KMS-11 (cell line): ENCODE results near the gene EPHA3.
A peak's percentile ranks its signal among the peaks of the same experiment; 100 is the strongest.

Experiments used
- H2AFZ ChIP-seq: fragments of 200-600 bp; sonication (generic); 2 replicates; pipeline ENCODE4 v1.6.1; 2016; ENCODE audit warnings: antibody characterized with exemption, mixed run types, low read depth
- H3K27ac ChIP-seq: fragments of 200-600 bp; sonication (generic); 2 replicates; pipeline ENCODE4 v1.6.1; 2016; ENCODE audit warnings: mild to moderate bottlenecking, mixed run types
- H3K27me3 ChIP-seq: fragments of 200-600 bp; sonication (generic); 2 replicates; pipeline ENCODE4 v1.6.1; 2017; ENCODE audit warnings: mild to moderate bottlenecking, low read depth, mixed run types, moderate library complexity; ENCODE audit not compliant: insufficient read depth
- H3K36me3 ChIP-seq: fragments of 200-600 bp; sonication (generic); 2 replicates; pipeline ENCODE4 v1.6.1; 2017; ENCODE audit warnings: mild to moderate bottlenecking, mixed run types; ENCODE audit not compliant: insufficient read depth
- H3K4me1 ChIP-seq: fragments of 200-600 bp; sonication (generic); 2 replicates; pipeline ENCODE4 v1.6.1; 2016; ENCODE audit warnings: mild to moderate bottlenecking, low read depth, mixed run types; ENCODE audit not compliant: poor library complexity, severe bottlenecking
- H3K4me2 ChIP-seq: fragments of 200-600 bp; sonication (generic); 2 replicates; pipeline ENCODE4 v1.7.0; 2016; ENCODE audit warnings: mild to moderate bottlenecking, mixed run types
- H3K4me3 ChIP-seq: fragments of 200-600 bp; sonication (generic); IDR thresholded peaks from 2 replicates; pipeline ENCODE4 v1.6.1; 2017; ENCODE audit warnings: low read depth, low read length, mixed read lengths; ENCODE audit not compliant: insufficient read depth
- H3K79me2 ChIP-seq: fragments of 200-600 bp; sonication (generic); 2 replicates; pipeline ENCODE4 v1.6.1; 2016; ENCODE audit warnings: low read depth, mixed run types; ENCODE audit not compliant: insufficient read depth
- H3K9ac ChIP-seq: fragments of 200-600 bp; sonication (generic); 2 replicates; pipeline ENCODE4 v1.6.1; 2016; ENCODE audit warnings: mild to moderate bottlenecking, mixed run types
- H4K20me1 ChIP-seq: fragments of 200-600 bp; sonication (generic); 2 replicates; pipeline ENCODE4 v1.6.1; 2016; ENCODE audit warnings: mild to moderate bottlenecking, mixed run types; ENCODE audit not compliant: insufficient read depth
- CTCF ChIP-seq: fragments of 200-600 bp; sonication (generic); conservative IDR thresholded peaks from 2 replicates; pipeline ENCODE4 v1.6.1; 2017; ENCODE audit warnings: low read depth, mild to moderate bottlenecking, antibody characterized with exemption, low read length, moderate library complexity, mixed read lengths

EPHA3 gene

GRCh38 chr3:89180334-89180733 lies 72.9 kb downstream of the EPHA3 start:
- Histone ChIP-seq H3K4me1 (peaks cover 29% of the 10 kb centered on the region), H3K4me3 (peak overlapping the region; percentile 29), H3K27ac (peak overlapping the region; percentile 42), H3K4me2 (peak overlapping the region; percentile 59), H4K20me1 (no peaks in the 10 kb centered on the region), H3K36me3 (no peaks in the 10 kb centered on the region), H3K27me3 (no peaks in the 10 kb centered on the region), H3K79me2 (no peaks in the 10 kb centered on the region), H2AFZ (peak overlapping the region; percentile 16; the same call in 1 of the 2 replicates), H3K9ac (no peak overlapping the region; the same call in 1 of the 2 replicates)
- no peak for TF ChIP-seq CTCF

- Histone ChIP-seq H2AFZ (no peak overlapping the region), H3K4me2 (no peak overlapping the region), H3K79me2 (no peaks in the 10 kb centered on the region), H3K4me1 (peaks cover 29% of the 10 kb centered on the region), H3K27ac (no peak overlapping the region), H4K20me1 (no peaks in the 10 kb centered on the region), H3K27me3 (no peaks in the 10 kb centered on the region), H3K4me3 (no peak overlapping the region), H3K36me3 (no peaks in the 10 kb centered on the region), H3K9ac (no peak overlapping the region)
- TF ChIP-seq CTCF: no peak
Measured at GRCh38 chr3:89182056-89182455, 74.6 kb downstream of the EPHA3 start.

GRCh38 chr3:89184151-89184995 lies 77.0 kb downstream of the EPHA3 start:
- H3K79me2 ChIP-seq: no peaks in the 10 kb centered on the region
- no peak overlapping the region for H3K9ac ChIP-seq
- no peaks in the 10 kb centered on the region for H3K27me3 ChIP-seq
- no peak overlapping the region for H3K4me2 ChIP-seq
- H3K4me3 ChIP-seq: no peak overlapping the region
- H3K36me3 ChIP-seq: no peaks in the 10 kb centered on the region
- H4K20me1 ChIP-seq: no peaks in the 10 kb centered on the region
- TF ChIP-seq CTCF: no peak
- peaks cover 18% of the 10 kb centered on the region for H3K4me1 ChIP-seq
- no peak overlapping the region for H3K27ac ChIP-seq
- no peak overlapping the region for H2AFZ ChIP-seq

- Histone ChIP-seq H3K9ac (no peak overlapping the region), H4K20me1 (no peaks in the 10 kb centered on the region), H3K27me3 (no peaks in the 10 kb centered on the region), H3K4me1 (no peaks in the 10 kb centered on the region), H3K27ac (no peak overlapping the region), H2AFZ (no peak overlapping the region), H3K4me2 (no peak overlapping the region), H3K79me2 (no peaks in the 10 kb centered on the region), H3K4me3 (no peak overlapping the region), H3K36me3 (no peaks in the 10 kb centered on the region)
- TF ChIP-seq CTCF: no peak
Measured at GRCh38 chr3:89186456-89186855, 79.0 kb downstream of the EPHA3 start.
